B cell (primary cell): ENCODE measurements around the gene LBHD1. TPM values are rescaled to one million over a fixed set of nuclear protein-coding genes. Genes with fewer than 3 reads are reported as not detected.
"Not testable (repeated sequence)": the region's sequence is repeated elsewhere in the genome, so short reads cannot be mapped to it uniquely, and the experiment has no call there.

Experiments
- ATAC-seq: fragments of 200-7000 bp; cut with Tn5 transposase; one replicate; pipeline ENCODE4 v1.10.0; 2021; ENCODE audit warnings: low read depth, mild to moderate bottlenecking, moderate number of reproducible peaks, moderate library complexity
- CTCF ChIA-PET: fragments of 350-600 bp; sonication (Branson Sonifier 250); formaldehyde crosslinking; loops from one replicate; lab custom pipeline; 2021; ENCODE audit warnings: antibody characterized with exemption, inconsistent platforms; lab: Charles Lee
- POLR2A ChIA-PET: fragments of 350-600 bp; sonication (Branson Sonifier 250); formaldehyde crosslinking; loops from one replicate; lab custom pipeline; 2021; ENCODE audit warnings: antibody characterized with exemption; lab: Charles Lee
- DNase-seq: peaks from one replicate; pipeline ENCODE4 v3.0.0; 2013
- H2AFZ ChIP-seq: 2 replicates; pipeline ENCODE4 v1.6.1; 2012; ENCODE audit warnings: mild to moderate bottlenecking, low read depth, low read length; ENCODE audit not compliant: insufficient read depth, poor library complexity, severe bottlenecking
- H3K27ac ChIP-seq, 2 donors: 1 replicate in 1 of 2; 2 replicates in 1 of 2; pipeline ENCODE4 v1.5.1; 2012 to 2013; ENCODE audit warnings: low read length in 2 of 2, mild to moderate bottlenecking in 2 of 2, moderate library complexity in 1 of 2
- H3K27me3 ChIP-seq, 4 experiments: fragments of 200-600 bp in 1 of 4; sonication (generic) in 1 of 4; replicated peaks in 1 of 4; 1 replicate in 2 of 4; 2 replicates in 2 of 4; pipeline versions ENCODE4 v1.6.1 to v1.7.0; 2013 to 2016; ENCODE audit warnings: low read length in 3 of 4, mild to moderate bottlenecking in 2 of 4, mixed read lengths in 1 of 4, moderate library complexity in 1 of 4; ENCODE audit not compliant: insufficient read depth in 4 of 4, control insufficient read depth in 3 of 4; ENCODE audit errors: control extremely low read depth in 1 of 4
- H3K36me3 ChIP-seq, 2 experiments: replicated peaks in 1 of 2; 1 replicate in 1 of 2; 2 replicates in 1 of 2; pipeline versions ENCODE4 v1.6.1 to v1.7.1; 2013; ENCODE audit warnings: low read length in 1 of 2; ENCODE audit not compliant: insufficient read depth in 2 of 2, control insufficient read depth in 1 of 2; ENCODE audit errors: control extremely low read depth in 1 of 2, extremely low read depth in 1 of 2
- H3K4me1 ChIP-seq, 2 donors: fragments of 200-600 bp in 1 of 2; sonication (generic) in 1 of 2; 1 replicate in 1 of 2; 2 replicates in 1 of 2; pipeline versions ENCODE4 v1.5.1 to v1.6.1; 2013 to 2017; ENCODE audit warnings: low read length in 2 of 2; ENCODE audit not compliant: control insufficient read depth in 2 of 2, insufficient read depth in 2 of 2
- H3K4me2 ChIP-seq: replicated peaks from 2 replicates; pipeline ENCODE3; 2012; ENCODE audit warnings: mild to moderate bottlenecking, low read depth, low read length; ENCODE audit not compliant: poor library complexity, severe bottlenecking
- H3K4me3 ChIP-seq, 5 experiments: fragments of 200-600 bp in 1 of 5; sonication (generic) in 1 of 5; 1 replicate in 3 of 5; 2 replicates in 2 of 5; pipeline versions ENCODE4 v1.5.1 to v1.7.0; 2011 to 2016; ENCODE audit warnings: low read length in 4 of 5, mild to moderate bottlenecking in 4 of 5, low read depth in 2 of 5, control low read depth in 1 of 5, moderate library complexity in 1 of 5; ENCODE audit not compliant: insufficient read depth in 1 of 5; ENCODE audit errors: control extremely low read depth in 1 of 5, extremely low read depth in 1 of 5
- H3K79me2 ChIP-seq: fragments of 200-600 bp; sonication (generic); one replicate; pipeline ENCODE4 v1.6.0; 2016; ENCODE audit warnings: low read length; ENCODE audit not compliant: control insufficient read depth, insufficient read depth
- H3K9ac ChIP-seq: fragments of 200-600 bp; sonication (generic); 2 replicates; pipeline ENCODE4 v1.6.1; 2017; ENCODE audit warnings: mild to moderate bottlenecking, low read length, moderate library complexity
- H3K9me3 ChIP-seq, 3 donors: one replicate each; pipeline versions ENCODE4 v1.6.1 to v1.7.1; 2013; ENCODE audit warnings: low read length in 2 of 3; ENCODE audit not compliant: control insufficient read depth in 2 of 3, insufficient read depth in 1 of 3; ENCODE audit errors: control extremely low read depth in 1 of 3
- H4K20me1 ChIP-seq: 2 replicates; pipeline ENCODE4 v1.6.0; 2012; ENCODE audit warnings: mild to moderate bottlenecking, low read length; ENCODE audit not compliant: insufficient read depth, control insufficient read depth, poor library complexity, severe bottlenecking
- H3K27ac Mint-ChIP-seq: one replicate; pipeline ENCODE4 v1.8.0; 2021; ENCODE audit warnings: mixed read lengths
- H3K27me3 Mint-ChIP-seq: one replicate; pipeline ENCODE4 v1.8.0; 2021; ENCODE audit warnings: mixed read lengths
- H3K4me1 Mint-ChIP-seq: one replicate; pipeline ENCODE4 v1.8.0; 2021; ENCODE audit warnings: mixed read lengths
- H3K4me3 Mint-ChIP-seq: one replicate; pipeline ENCODE4 v1.8.0; 2021; ENCODE audit warnings: mixed read lengths
- H3K9me3 Mint-ChIP-seq: one replicate; pipeline ENCODE4 v1.8.0; 2022; ENCODE audit warnings: mixed read lengths; ENCODE audit not compliant: insufficient read depth
- EZH2 ChIP-seq: IDR thresholded peaks from 2 replicates; pipeline ENCODE4 v1.6.1; 2012; ENCODE audit warnings: borderline replicate concordance, low read depth, mild to moderate bottlenecking, moderate library complexity, low read length; ENCODE audit not compliant: insufficient read depth, poor library complexity, severe bottlenecking
- WGBS: methylation state at CpG from one replicate; pipeline ENCODE4 v1.1.5; 2013; ENCODE audit warnings: missing lambda C conversion rate; ENCODE audit not compliant: insufficient coverage; 5-methylcytosine and 5-hydroxymethylcytosine counted together
- intact Hi-C: fragments of 100-400 bp; cut with micrococcal nuclease; formaldehyde crosslinking; loops from one replicate; pipeline ENCODE4 v1.10.0; 2022
- polyA plus RNA-seq: library from polyadenylated mRNA; depleted of rRNA; stranded (reverse); fragments of >200 nt; gene quantifications from 2 replicates; pipeline ENCODE4 v1.2.3, GENCODE V29; 2012
- total RNA-seq, 2 donors: library from RNA; stranded (reverse); fragments of 120-200 nt in 1 of 2; gene quantifications; 1 replicate in 1 of 2; 2 replicates in 1 of 2; pipeline versions ENCODE4 v1.2.3 to v1.2.4, GENCODE V29; 2013 to 2022
- TF ChIP-seq, protein P1 (sequence below): fragments of 200-600 bp; IDR thresholded peaks from one replicate; pipeline ENCODE4 v1.8.0; 2022; ENCODE audit warnings: antibody characterized with exemption, mild to moderate bottlenecking

The LBHD1 gene
- total and polyA plus RNA-seq, 2 donors (not counting 1 experiment from before 2014, with no cell fraction given): 19.3 to 33.3 TPM

DNA sequence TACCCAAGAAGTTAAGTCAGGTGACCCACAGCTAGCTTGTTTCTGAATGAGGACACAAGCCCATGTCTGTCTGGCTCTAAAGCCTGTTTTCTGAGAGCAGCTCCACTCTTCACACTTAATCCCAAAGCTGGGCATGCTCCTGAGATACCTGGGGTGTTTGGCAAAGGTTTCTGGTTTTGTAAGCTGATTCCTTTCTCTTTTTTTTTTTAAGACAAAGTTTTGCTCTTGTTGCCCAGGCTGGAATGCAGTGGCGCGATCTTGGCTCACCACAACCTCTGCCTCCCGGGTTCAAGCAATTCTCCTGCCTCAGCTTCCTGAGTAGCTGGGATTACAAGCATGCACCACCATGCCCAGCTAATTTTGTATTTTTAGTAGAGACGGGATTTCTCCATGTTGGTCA, 21.6 kb upstream of the LBHD1 start:
- not testable (repeated sequence) for H3K79me2 ChIP-seq, H3K4me1 Mint-ChIP-seq, H3K27me3 ChIP-seq, DNase-seq, H4K20me1 ChIP-seq, ATAC-seq, H3K27me3 Mint-ChIP-seq, H3K9ac ChIP-seq, H3K27ac ChIP-seq, H2AFZ ChIP-seq, H3K27ac Mint-ChIP-seq, H3K4me3 Mint-ChIP-seq, H3K4me3 ChIP-seq, H3K4me2 ChIP-seq, H3K9me3 ChIP-seq, H3K9me3 Mint-ChIP-seq, H3K4me1 ChIP-seq
- POLR2A ChIA-PET: interaction anchor here (0.7 to 1.4 kb wide), 2 partner anchors 12 to 34 kb away, joined by 4 to 5 read pairs; partner anchors contain the start of gene HNRNPUL2
- no CpG with 5 or more reads among the region's 4 CpGs for WGBS
- peaks cover 0 to 18% of the 10 kb centered on the region in 2 experiments for H3K36me3 ChIP-seq
- intact Hi-C loops: loop anchor here (1.0 kb wide), 5 partner anchors 14 to 313 kb away; partner anchors contain the start of gene UBXN1
- CTCF ChIA-PET: interaction anchor here (0.6 to 5.3 kb wide), 24 partner anchors 8 to 312 kb away, joined by 3 to 41 read pairs (median 4); partner anchors contain the start of genes BSCL2, C11orf98, CSKMT and LBHD1

DNA sequence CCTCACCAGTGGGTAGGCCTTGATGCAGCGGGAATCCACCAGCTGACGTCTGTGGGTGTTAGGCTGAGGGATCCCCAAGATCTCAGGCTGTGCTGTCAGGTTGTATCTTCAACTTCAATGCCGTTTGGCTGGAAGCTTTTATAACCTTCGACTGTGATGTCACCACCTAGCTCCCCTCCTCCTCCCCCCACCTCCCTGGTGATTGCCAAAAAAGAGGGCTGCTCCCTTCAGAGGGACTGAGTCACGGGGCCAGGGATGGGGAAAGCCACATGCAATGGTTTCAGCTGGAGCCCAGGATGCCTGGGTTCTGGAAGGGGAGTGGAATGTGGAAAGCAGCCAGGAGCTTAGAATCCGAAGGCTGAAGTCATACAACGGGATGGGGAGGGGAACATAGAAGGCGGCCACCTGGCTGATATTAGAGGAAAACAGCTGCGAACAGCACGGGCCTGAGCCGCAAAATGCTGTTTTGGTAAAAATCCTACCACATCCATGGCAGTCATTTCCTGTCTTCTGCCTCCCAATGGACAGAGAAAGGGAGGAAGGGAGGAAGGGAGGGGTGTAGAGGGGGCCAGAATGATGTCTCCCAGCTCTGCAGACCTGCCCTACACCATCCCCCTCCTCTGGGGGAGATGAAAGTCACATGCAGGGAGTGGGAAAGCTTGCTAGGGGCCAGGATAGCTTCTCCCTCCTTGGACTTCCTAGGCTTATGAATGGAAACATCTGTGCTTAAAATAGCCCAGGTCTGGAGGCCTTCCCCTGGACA, 17.5 kb upstream of the LBHD1 start, which contains the start of gene LRRN4CL:
TSS of gene LRRN4CL (minus strand) at position 110 of the 763 bp plus-strand sequence. CDS start 1,022 bp downstream, outside the sequence.
- H3K27ac Mint-ChIP-seq: peak within 1 kb of the TSS; percentile 26
- intact Hi-C loops: no loop called here
- no peak within 1 kb of the TSS for H3K4me3 Mint-ChIP-seq
- Histone ChIP-seq H3K27me3 (peaks cover 0 to 17% (median 6%) of the 10 kb centered on the region in 4 experiments), H3K4me2 (no peak within 1 kb of the TSS), H3K9ac (no peak within 1 kb of the TSS), H3K4me3 (no peak within 1 kb of the TSS), H3K36me3 (peaks cover 0 to 18% of the 10 kb centered on the region in 2 experiments), H3K79me2 (no peaks in the 10 kb centered on the region), H2AFZ (no peak within 1 kb of the TSS), H3K9me3 (no peaks in the 10 kb centered on the region), H3K27ac (no peak within 1 kb of the TSS), H3K4me1 (peaks cover 3 to 6% of the 10 kb centered on the region in 2 donors), H4K20me1 (no peaks in the 10 kb centered on the region)
- H3K27me3 Mint-ChIP-seq: peaks cover 4% of the 10 kb centered on the region
- 95% methylated on average over 6 of the region's 11 CpGs for WGBS
- POLR2A ChIA-PET: interaction anchor here (0.9 kb wide), 1 partner anchor 38 kb away, joined by 3 read pairs; the partner anchor contains the start of gene HNRNPUL2
- peaks cover under 1% of the 10 kb centered on the region for H3K4me1 Mint-ChIP-seq
- CTCF ChIA-PET: interaction anchor here (0.7 to 1.6 kb wide), 5 partner anchors 9 to 174 kb away, joined by 3 to 5 read pairs (median 4); no protein-coding TSS in a partner anchor
- H3K9me3 Mint-ChIP-seq: no peaks in the 10 kb centered on the region
- DNase-seq: no peak
- ATAC-seq: no peak
- TF ChIP-seq EZH2: no peak
- TF ChIP-seq, protein P1, sequence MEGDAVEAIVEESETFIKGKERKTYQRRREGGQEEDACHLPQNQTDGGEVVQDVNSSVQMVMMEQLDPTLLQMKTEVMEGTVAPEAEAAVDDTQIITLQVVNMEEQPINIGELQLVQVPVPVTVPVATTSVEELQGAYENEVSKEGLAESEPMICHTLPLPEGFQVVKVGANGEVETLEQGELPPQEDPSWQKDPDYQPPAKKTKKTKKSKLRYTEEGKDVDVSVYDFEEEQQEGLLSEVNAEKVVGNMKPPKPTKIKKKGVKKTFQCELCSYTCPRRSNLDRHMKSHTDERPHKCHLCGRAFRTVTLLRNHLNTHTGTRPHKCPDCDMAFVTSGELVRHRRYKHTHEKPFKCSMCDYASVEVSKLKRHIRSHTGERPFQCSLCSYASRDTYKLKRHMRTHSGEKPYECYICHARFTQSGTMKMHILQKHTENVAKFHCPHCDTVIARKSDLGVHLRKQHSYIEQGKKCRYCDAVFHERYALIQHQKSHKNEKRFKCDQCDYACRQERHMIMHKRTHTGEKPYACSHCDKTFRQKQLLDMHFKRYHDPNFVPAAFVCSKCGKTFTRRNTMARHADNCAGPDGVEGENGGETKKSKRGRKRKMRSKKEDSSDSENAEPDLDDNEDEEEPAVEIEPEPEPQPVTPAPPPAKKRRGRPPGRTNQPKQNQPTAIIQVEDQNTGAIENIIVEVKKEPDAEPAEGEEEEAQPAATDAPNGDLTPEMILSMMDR: no peak
